ENCODE results near the gene TSHZ2.
"Not testable (repeated sequence)": the region's sequence is repeated elsewhere in the genome, so short reads cannot be mapped to it uniquely, and the experiment has no call there.

The TSHZ2 gene

GRCh38 chr20:53359425-53359824, 387.3 kb downstream of the TSHZ2 start:
- DNase-seq (ENCODE audit: low spot score) = no peak
- TF ChIP-seq CTCF (IDR thresholded peaks at IDR 0.05) = no peak
- no peak overlapping the region for H3K4me3 ChIP-seq
- H3K27ac ChIP-seq = no peak overlapping the region

- no peak overlapping the region for H3K4me3 ChIP-seq
- no peak for TF ChIP-seq CTCF (IDR thresholded peaks at IDR 0.05)
- no peak for DNase-seq (ENCODE audit: low spot score)
- H3K27ac ChIP-seq = no peak overlapping the region
Observed at GRCh38 chr20:53360852-53361251, 388.7 kb downstream of the TSHZ2 start.

GRCh38 chr20:53362736-53363135, 390.6 kb downstream of the TSHZ2 start:
- Histone ChIP-seq H3K4me3 (no peak overlapping the region), H3K27ac (no peak overlapping the region)
- no peak for TF ChIP-seq CTCF (IDR thresholded peaks at IDR 0.05)
- no peak for DNase-seq (ENCODE audit: low spot score)

- no peak for TF ChIP-seq CTCF (IDR thresholded peaks at IDR 0.05)
- H3K27ac ChIP-seq = no peak overlapping the region
- no peak for DNase-seq (ENCODE audit: low spot score)
Observed at GRCh38 chr20:53364646-53365045, 392.5 kb downstream of the TSHZ2 start.

GRCh38 chr20:53365076-53365475, 392.9 kb downstream of the TSHZ2 start:
- H3K27ac ChIP-seq = no peak overlapping the region
- no peak for TF ChIP-seq CTCF (IDR thresholded peaks at IDR 0.05)
- no peak for DNase-seq (ENCODE audit: low spot score)
- no peak overlapping the region for H3K4me3 ChIP-seq

More at GRCh38 chr20:53364646-53365045, 392.5 kb downstream of the TSHZ2 start:
- no peak overlapping the region for H3K4me3 ChIP-seq

- no peak for DNase-seq (ENCODE audit: low spot score)
- Histone ChIP-seq H3K4me3 (no peak overlapping the region), H3K27ac (no peak overlapping the region)
- no peak for TF ChIP-seq CTCF (IDR thresholded peaks at IDR 0.05)
Observed at GRCh38 chr20:53365539-53366075, 393.4 kb downstream of the TSHZ2 start.

- H3K4me3 ChIP-seq; DNase-seq (ENCODE audit: low spot score): not testable (repeated sequence)
Observed at GRCh38 chr20:53366928-53367327, 394.8 kb downstream of the TSHZ2 start.

GRCh38 chr20:53369871-53370270, 397.7 kb downstream of the TSHZ2 start:
- no peak for DNase-seq (ENCODE audit: low spot score)
- Histone ChIP-seq H3K27ac (no peak overlapping the region), H3K4me3 (no peak overlapping the region)
- TF ChIP-seq CTCF (IDR thresholded peaks at IDR 0.05) = no peak

More at GRCh38 chr20:53366928-53367327, 394.8 kb downstream of the TSHZ2 start:
- not testable (repeated sequence) for H3K27ac ChIP-seq

Data from coronary artery (tissue), 2 donors.